ENCODE results near the gene RFLNA.

RFLNA gene

DNA sequence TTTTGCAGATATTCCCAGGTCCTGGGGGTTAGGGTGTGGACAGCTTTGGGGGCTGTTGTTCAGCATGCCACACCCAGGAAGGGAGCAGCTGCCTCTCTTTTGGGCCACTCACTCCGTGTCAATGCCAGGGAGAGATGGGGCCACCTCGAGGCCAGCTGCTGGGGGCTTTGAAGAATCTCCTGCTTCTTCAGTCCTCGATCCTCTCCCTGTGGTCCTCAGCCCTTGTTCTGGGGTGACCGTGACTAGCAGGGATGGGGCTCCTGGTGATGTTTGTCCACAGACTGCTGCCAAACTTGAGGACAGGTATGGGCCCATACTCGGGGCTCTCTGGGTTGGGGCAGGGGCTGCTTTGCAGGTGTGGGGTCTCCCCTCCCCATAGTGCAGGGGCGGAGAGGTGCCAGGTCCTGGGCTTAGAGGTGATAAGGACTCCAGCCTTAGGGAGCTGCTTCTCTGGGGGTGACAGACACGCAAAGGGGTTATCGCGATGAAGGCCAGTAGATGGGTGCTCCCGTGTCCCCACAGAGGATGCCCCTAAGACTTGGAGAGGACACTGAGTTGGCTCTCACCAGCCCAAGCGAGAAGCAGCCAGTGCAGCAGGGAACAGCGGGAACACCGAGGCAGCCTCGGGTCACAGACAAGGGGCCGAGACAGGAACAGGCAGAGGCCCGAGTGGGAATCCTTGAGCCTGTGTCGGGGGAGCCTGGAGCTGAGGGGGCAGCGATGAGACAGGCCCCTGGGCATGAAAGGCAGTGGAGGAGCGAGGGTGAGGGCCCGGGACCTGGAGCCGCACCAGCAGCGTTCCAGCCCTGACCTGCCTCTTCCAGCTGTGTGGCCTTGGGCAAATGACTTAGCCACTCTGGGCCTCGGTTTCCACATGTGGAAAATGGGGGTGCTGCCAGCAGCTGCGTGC lies 11.1 kb downstream of the RFLNA start:
- Mint-ChIP-seq H3K36me3 (no peaks in the 10 kb centered on the region), H3K4me3 (no peak overlapping the region), H3K27ac (no peak overlapping the region), H3K4me1 (no peaks in the 10 kb centered on the region), H3K27me3 (no peaks in the 10 kb centered on the region), H3K9me3 (no peaks in the 10 kb centered on the region)

- Mint-ChIP-seq H3K27ac (no peak overlapping the region), H3K4me3 (no peak overlapping the region), H3K4me1 (no peaks in the 10 kb centered on the region), H3K36me3 (no peaks in the 10 kb centered on the region), H3K27me3 (no peaks in the 10 kb centered on the region), H3K9me3 (no peaks in the 10 kb centered on the region)
Measured at GRCh38 chr12:124306686-124307555, 12.0 kb downstream of the RFLNA start.

DNA sequence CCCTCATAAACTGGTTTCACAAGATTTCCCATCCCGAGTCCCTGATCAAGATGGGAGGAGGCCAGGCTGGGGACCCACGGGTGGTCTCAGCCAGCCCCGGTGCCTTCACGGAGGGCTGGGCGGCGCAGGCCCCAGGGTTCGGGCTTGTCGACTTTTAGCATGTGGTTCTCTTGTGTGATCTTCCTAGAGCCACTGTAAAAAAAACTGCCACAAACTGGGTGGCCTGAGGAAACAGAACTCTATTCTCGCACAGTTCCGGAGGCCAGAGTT lies 12.6 kb downstream of the RFLNA start:
- no peaks in the 10 kb centered on the region for H3K36me3 Mint-ChIP-seq
- no peak overlapping the region for H3K4me3 Mint-ChIP-seq
- no peaks in the 10 kb centered on the region for H3K27me3 Mint-ChIP-seq
- H3K4me1 Mint-ChIP-seq, result no peaks in the 10 kb centered on the region
- H3K9me3 Mint-ChIP-seq, result no peaks in the 10 kb centered on the region
- no peak overlapping the region for H3K27ac Mint-ChIP-seq

- Mint-ChIP-seq H3K27ac (no peak overlapping the region), H3K9me3 (no peaks in the 10 kb centered on the region), H3K4me1 (no peaks in the 10 kb centered on the region), H3K27me3 (no peaks in the 10 kb centered on the region), H3K36me3 (no peaks in the 10 kb centered on the region), H3K4me3 (no peak overlapping the region)
Measured at GRCh38 chr12:124308741-124309140, 13.8 kb downstream of the RFLNA start.

DNA sequence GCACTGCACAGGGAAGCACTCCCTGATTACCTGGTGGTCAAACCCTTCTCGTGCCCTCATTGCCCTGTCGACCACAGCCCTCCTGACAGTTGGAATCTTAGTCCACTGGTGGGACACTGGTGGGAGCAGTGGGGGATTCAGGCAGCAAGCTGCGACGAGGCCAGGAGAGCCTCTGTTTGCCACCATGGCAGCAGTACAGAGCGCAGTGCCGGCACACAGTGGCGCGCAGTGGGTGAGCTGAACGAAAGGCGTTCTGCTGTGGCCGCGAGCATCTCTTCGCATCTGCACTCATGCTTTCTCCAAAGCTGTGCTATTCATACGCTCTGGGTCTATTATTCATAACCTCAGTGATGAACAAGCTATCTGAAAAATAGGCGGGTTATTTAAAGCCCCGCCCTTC lies 14.3 kb downstream of the RFLNA start:
- Mint-ChIP-seq H3K36me3 (no peaks in the 10 kb centered on the region), H3K27me3 (no peaks in the 10 kb centered on the region), H3K4me1 (no peaks in the 10 kb centered on the region), H3K27ac (no peak overlapping the region), H3K9me3 (no peaks in the 10 kb centered on the region), H3K4me3 (no peak overlapping the region)

GRCh38 chr12:124309744-124310143 lies 14.9 kb downstream of the RFLNA start:
- Mint-ChIP-seq H3K9me3 (no peaks in the 10 kb centered on the region), H3K4me1 (no peaks in the 10 kb centered on the region), H3K27me3 (no peaks in the 10 kb centered on the region)

GRCh38 chr12:124310178-124310577 lies 15.3 kb downstream of the RFLNA start:
- Mint-ChIP-seq H3K4me3 (no peak overlapping the region), H3K27ac (no peak overlapping the region), H3K27me3 (no peaks in the 10 kb centered on the region), H3K9me3 (no peaks in the 10 kb centered on the region), H3K4me1 (no peaks in the 10 kb centered on the region), H3K36me3 (no peaks in the 10 kb centered on the region)

More at GRCh38 chr12:124309744-124310143, 14.9 kb downstream of the RFLNA start:
- Mint-ChIP-seq H3K27ac (no peak overlapping the region), H3K4me3 (no peak overlapping the region), H3K36me3 (no peaks in the 10 kb centered on the region)

DNA sequence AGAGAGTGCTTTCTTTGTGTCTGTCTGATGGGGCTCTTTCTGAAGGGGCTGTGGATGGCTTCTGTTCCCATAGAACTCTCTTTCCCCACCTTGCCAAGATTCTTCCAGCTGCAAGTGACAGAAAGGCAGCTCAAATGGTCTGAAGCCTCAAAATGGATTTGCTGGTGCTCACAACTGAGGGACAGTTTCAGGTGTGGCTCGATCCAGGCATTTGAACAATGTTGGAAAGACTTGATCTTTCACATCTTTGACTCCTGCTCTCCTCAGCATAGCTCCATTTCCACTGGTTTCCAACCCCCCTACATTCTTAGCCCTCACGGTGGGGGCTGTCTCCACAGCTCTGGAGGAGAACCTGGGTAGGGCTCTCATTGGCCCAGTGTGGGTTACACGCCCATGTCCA lies 15.9 kb downstream of the RFLNA start:
- Mint-ChIP-seq H3K4me3 (no peak overlapping the region), H3K9me3 (no peaks in the 10 kb centered on the region), H3K4me1 (no peaks in the 10 kb centered on the region), H3K27ac (no peak overlapping the region), H3K36me3 (no peaks in the 10 kb centered on the region), H3K27me3 (no peaks in the 10 kb centered on the region)

DNA sequence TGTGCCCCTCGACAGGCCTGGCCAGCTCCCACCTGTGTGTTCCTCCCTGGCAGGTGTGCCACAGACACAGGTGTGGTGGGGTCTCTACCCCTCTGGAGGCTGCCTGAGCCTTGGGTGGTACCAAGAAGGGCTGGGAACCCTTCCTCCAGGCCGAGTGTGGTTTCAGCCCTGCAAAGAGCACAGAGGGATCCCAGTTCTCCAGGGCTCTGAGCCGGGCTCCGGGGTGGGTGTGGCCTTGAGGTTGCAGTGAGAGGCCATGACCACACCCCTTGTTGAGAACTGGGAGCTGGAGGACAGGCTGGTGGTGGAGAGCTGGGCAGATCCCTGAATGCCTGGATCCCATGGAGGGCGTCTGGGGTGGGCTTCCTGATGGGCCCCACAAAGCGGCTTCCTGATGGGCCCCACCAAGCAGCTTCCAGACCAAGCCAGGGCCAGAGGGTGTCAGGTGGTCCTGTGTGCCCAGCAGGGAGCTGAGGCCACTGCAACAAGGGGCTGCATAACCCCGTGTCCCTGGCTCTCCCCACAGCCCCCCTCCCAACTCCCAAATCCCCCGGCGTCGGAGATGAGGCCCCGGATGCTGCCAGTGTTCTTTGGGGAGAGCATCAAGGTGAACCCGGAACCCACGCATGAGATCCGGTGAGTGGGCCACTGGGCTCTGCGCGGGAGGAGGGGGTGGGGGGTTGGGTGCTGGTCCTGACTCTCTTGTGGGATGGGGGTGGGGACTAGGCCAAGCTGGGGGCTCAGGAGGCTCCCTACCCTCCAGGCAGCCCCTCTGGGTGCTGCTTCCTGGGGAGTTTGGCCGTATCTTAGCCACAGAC lies 16.6 kb downstream of the RFLNA start:
- Mint-ChIP-seq H3K4me1 (no peaks in the 10 kb centered on the region), H3K36me3 (no peaks in the 10 kb centered on the region), H3K4me3 (no peak overlapping the region), H3K27ac (no peak overlapping the region), H3K27me3 (no peaks in the 10 kb centered on the region), H3K9me3 (no peaks in the 10 kb centered on the region)

DNA sequence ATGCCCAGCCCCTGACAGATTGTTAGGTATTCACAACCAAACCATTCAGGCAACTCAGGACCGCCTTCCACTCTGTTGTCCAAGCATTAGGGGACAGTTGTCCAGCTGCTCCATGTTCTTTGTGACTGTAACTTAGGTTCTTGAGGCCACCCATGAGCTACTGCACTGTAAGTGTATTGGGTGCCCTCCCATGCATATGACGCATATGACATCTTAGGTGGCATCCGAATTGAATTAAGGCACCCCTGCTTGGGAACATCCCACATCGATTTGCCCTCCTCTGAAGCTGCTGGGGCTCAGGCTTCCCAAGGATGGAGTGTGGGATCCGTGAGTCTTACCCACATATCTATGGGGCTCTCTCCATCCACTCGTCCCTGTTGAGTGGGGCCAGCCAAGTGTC lies 17.7 kb downstream of the RFLNA start:
- no peak overlapping the region for H3K4me3 Mint-ChIP-seq
- H3K27me3 Mint-ChIP-seq, result no peaks in the 10 kb centered on the region
- no peaks in the 10 kb centered on the region for H3K4me1 Mint-ChIP-seq
- no peak overlapping the region for H3K27ac Mint-ChIP-seq
- no peaks in the 10 kb centered on the region for H3K9me3 Mint-ChIP-seq
- no peaks in the 10 kb centered on the region for H3K36me3 Mint-ChIP-seq

- no peaks in the 10 kb centered on the region for H3K9me3 Mint-ChIP-seq
- no peak overlapping the region for H3K4me3 Mint-ChIP-seq
- H3K36me3 Mint-ChIP-seq, result no peaks in the 10 kb centered on the region
- no peaks in the 10 kb centered on the region for H3K4me1 Mint-ChIP-seq
- no peak overlapping the region for H3K27ac Mint-ChIP-seq
- no peaks in the 10 kb centered on the region for H3K27me3 Mint-ChIP-seq
Measured at GRCh38 chr12:124314207-124314606, 19.3 kb downstream of the RFLNA start.

- H3K27ac Mint-ChIP-seq, result no peak overlapping the region
- H3K27me3 Mint-ChIP-seq, result no peaks in the 10 kb centered on the region
- H3K9me3 Mint-ChIP-seq, result no peaks in the 10 kb centered on the region
- no peak overlapping the region for H3K4me3 Mint-ChIP-seq
- H3K4me1 Mint-ChIP-seq, result no peaks in the 10 kb centered on the region
- no peaks in the 10 kb centered on the region for H3K36me3 Mint-ChIP-seq
Measured at GRCh38 chr12:124314766-124315165, 19.9 kb downstream of the RFLNA start.

GRCh38 chr12:124315372-124316044 lies 20.6 kb downstream of the RFLNA start:
- no peak overlapping the region for H3K4me3 Mint-ChIP-seq
- H3K9me3 Mint-ChIP-seq, result no peaks in the 10 kb centered on the region
- no peaks in the 10 kb centered on the region for H3K4me1 Mint-ChIP-seq
- no peaks in the 10 kb centered on the region for H3K27me3 Mint-ChIP-seq
- no peak overlapping the region for H3K27ac Mint-ChIP-seq
- H3K36me3 Mint-ChIP-seq, result no peaks in the 10 kb centered on the region

DNA sequence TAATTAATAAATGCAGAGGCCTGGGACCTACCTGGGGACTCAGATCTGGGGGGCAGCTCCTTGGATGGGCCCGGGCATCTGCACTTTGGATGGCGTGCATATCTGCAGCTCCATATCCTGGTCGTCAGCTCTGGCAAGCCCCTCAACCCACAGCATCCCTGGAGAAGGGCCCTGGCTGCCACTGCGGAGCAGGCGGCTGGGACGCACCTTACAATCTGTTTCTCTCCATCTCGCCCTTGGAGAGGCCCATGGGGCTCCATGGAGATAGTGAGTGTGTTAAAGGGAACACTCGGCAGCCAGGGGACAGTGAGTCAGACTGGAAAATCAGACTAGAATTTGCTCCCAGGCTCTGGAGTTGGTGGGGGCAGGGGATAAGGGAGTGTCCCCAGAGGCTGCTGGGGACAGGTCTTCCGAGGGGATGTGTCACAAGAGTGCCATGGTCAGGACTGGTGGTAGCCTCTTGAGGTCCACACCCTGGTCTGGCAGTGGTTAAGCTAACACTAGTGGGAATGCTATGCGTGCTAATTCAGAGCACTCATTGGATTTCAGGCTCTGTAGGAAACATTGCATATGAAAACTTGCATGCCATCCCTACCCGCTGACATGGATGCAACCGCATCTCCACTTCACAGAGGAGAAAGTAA lies 21.5 kb downstream of the RFLNA start:
- Mint-ChIP-seq H3K36me3 (no peaks in the 10 kb centered on the region), H3K27ac (no peak overlapping the region), H3K27me3 (no peaks in the 10 kb centered on the region), H3K4me3 (no peak overlapping the region), H3K4me1 (no peaks in the 10 kb centered on the region), H3K9me3 (no peaks in the 10 kb centered on the region)

GRCh38 chr12:124317400-124317799 lies 22.5 kb downstream of the RFLNA start:
- no peaks in the 10 kb centered on the region for H3K4me1 Mint-ChIP-seq
- H3K9me3 Mint-ChIP-seq, result no peaks in the 10 kb centered on the region
- H3K4me3 Mint-ChIP-seq, result no peak overlapping the region
- no peaks in the 10 kb centered on the region for H3K27me3 Mint-ChIP-seq
- H3K27ac Mint-ChIP-seq, result no peak overlapping the region
- H3K36me3 Mint-ChIP-seq, result no peaks in the 10 kb centered on the region

Measured in activated naive CD4-positive, alpha-beta T cell treated with anti-CD3 and anti-CD28 coated beads, Interleukin-2, amount 50 U/mL, for 24 hours (primary cell).